ENCODE data around the gene EVI5. TPM values are rescaled to one million over a fixed set of nuclear protein-coding genes. Genes with fewer than 3 reads are reported as not detected.

EVI5 gene
- 10 to 100 TPM; 45.9 to 48.6 TPM for total RNA-seq

- peak within 1 kb of the TSS; percentile 98 to 99 for H3K27ac ChIP-seq
- H3K9me3 ChIP-seq: no peaks in the 10 kb centered on the region
- peak; percentile 83 for ATAC-seq (ENCODE audit: insufficient number of reproducible peaks, low FRiP score, low read depth)
- peak; percentile 86 for DNase-seq (ENCODE audit: low spot score)
- TF ChIP-seq CTCF (IDR thresholded peaks at IDR 0.05): no peak
- no peaks in the 10 kb centered on the region for H3K36me3 ChIP-seq
- H3K4me1 ChIP-seq (ENCODE audit: control insufficient read depth in 1 of 2, low read depth in 2 of 2): peaks cover 8 to 15% of the 10 kb centered on the region in 2 donors
- peak within 1 kb of the TSS; percentile 89 for H3K4me3 ChIP-seq
- H3K27me3 ChIP-seq (replicated peaks; ENCODE audit: insufficient read depth): no peaks in the 10 kb centered on the region
Measured at GRCh38 chr1:92784639-92785500, at the start of gene EVI5. Gene EVI5, minus strand, starts transcription at chr1:92785108. Its CDS starts 48,562 bp downstream, at chr1:92736546.

- ATAC-seq (ENCODE audit: insufficient number of reproducible peaks, low FRiP score, low read depth) (no peak), DNase-seq (ENCODE audit: low spot score) (no peak)
- H3K27ac ChIP-seq: no peak overlapping the region
- TF ChIP-seq CTCF (IDR thresholded peaks at IDR 0.05): no peak
- H3K4me3 ChIP-seq: no peak overlapping the region
- peaks cover 4% of the 10 kb centered on the region for H3K36me3 ChIP-seq
- peaks cover 9 to 73% of the 10 kb centered on the region in 2 donors for H3K4me1 ChIP-seq (ENCODE audit: control insufficient read depth in 1 of 2, low read depth in 2 of 2)
- no peaks in the 10 kb centered on the region for H3K27me3 ChIP-seq (replicated peaks; ENCODE audit: insufficient read depth)
- H3K9me3 ChIP-seq: no peaks in the 10 kb centered on the region
Measured at GRCh38 chr1:92834617-92835016, 49.7 kb upstream of the EVI5 start.

- no peaks in the 10 kb centered on the region for H3K27me3 ChIP-seq (replicated peaks; ENCODE audit: insufficient read depth)
- no peak for ATAC-seq (ENCODE audit: insufficient number of reproducible peaks, low FRiP score, low read depth)
- DNase-seq (ENCODE audit: low spot score): no peak
- H3K27ac ChIP-seq: peak overlapping the region in 1 of 2 donors; percentile 90
- H3K4me1 ChIP-seq (ENCODE audit: control insufficient read depth in 1 of 2, low read depth in 2 of 2): peaks cover 9 to 65% of the 10 kb centered on the region in 2 donors
- peaks cover 4% of the 10 kb centered on the region for H3K36me3 ChIP-seq
- no peaks in the 10 kb centered on the region for H3K9me3 ChIP-seq
- peak overlapping the region; percentile 97 for H3K4me3 ChIP-seq
- TF ChIP-seq CTCF (IDR thresholded peaks at IDR 0.05): no peak
Measured at GRCh38 chr1:92833840-92834239, 48.9 kb upstream of the EVI5 start.

GRCh38 chr1:92832537-92833114 is 47.7 kb upstream of the EVI5 start:
- H3K27ac ChIP-seq: peak overlapping the region; percentile 90 to 95
- DNase-seq (ENCODE audit: low spot score): no peak
- no peak for TF ChIP-seq CTCF (IDR thresholded peaks at IDR 0.05)
- ATAC-seq (ENCODE audit: insufficient number of reproducible peaks, low FRiP score, low read depth): no peak
- peaks cover 4% of the 10 kb centered on the region for H3K36me3 ChIP-seq
- no peaks in the 10 kb centered on the region for H3K9me3 ChIP-seq
- peak overlapping the region; percentile 97 for H3K4me3 ChIP-seq
- no peaks in the 10 kb centered on the region for H3K27me3 ChIP-seq (replicated peaks; ENCODE audit: insufficient read depth)
- H3K4me1 ChIP-seq (ENCODE audit: control insufficient read depth in 1 of 2, low read depth in 2 of 2): peaks cover 9 to 54% of the 10 kb centered on the region in 2 donors

- H3K36me3 ChIP-seq: no peaks in the 10 kb centered on the region
- peaks cover 9 to 47% of the 10 kb centered on the region in 2 donors for H3K4me1 ChIP-seq (ENCODE audit: control insufficient read depth in 1 of 2, low read depth in 2 of 2)
- TF ChIP-seq CTCF (IDR thresholded peaks at IDR 0.05): peak; percentile 93
- peak within 1 kb of the TSS; percentile 90 to 95 for H3K27ac ChIP-seq
- H3K9me3 ChIP-seq: no peaks in the 10 kb centered on the region
- no peaks in the 10 kb centered on the region for H3K27me3 ChIP-seq (replicated peaks; ENCODE audit: insufficient read depth)
- peak within 1 kb of the TSS; percentile 97 for H3K4me3 ChIP-seq
- peak; percentile 77 for DNase-seq (ENCODE audit: low spot score)
- peak; percentile 99 for ATAC-seq (ENCODE audit: insufficient number of reproducible peaks, low FRiP score, low read depth)
Measured at GRCh38 chr1:92831762-92832536, 47.0 kb upstream of the EVI5 start, which contains the start of gene RPL5. Gene RPL5, plus strand, starts transcription at chr1:92832040. Its CDS starts 75 bp downstream, at chr1:92832115.
